ENCODE results near the gene RXRA. TPM values are rescaled to one million over a fixed set of nuclear protein-coding genes. Genes with fewer than 3 reads are reported as not detected.

RXRA gene
- total RNA-seq, 1 experiment from 2014 or later = 29.9 TPM

DNA sequence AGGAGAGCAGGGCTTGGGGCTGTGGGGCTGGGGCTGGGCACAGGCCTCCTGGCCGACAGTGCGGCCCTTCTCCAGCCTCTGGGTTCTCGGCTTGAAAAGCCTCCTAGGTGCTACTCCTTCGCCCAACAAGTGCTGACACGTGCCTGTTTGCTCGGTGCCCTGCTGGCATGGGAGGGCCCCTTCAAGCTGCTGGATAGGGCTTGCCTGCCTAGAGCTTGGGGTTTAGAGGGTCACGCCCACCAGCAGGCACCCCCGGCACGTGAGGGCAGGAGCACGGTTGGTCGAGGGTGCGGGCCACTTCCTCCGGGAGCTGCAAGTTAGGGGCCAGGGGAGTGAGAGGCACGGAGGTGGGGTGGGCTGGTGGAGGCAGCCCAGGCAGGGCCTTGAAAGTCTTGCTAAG, 106.2 kb downstream of the RXRA start:
- no CpG with 5 or more reads among the region's 14 CpGs for WGBS (ENCODE audit: extremely low coverage, insufficient read length, low lambda C conversion rate)
- H3K36me3 Mint-ChIP-seq (ENCODE audit: insufficient read depth in 1 of 3, low read depth in 3 of 3) = peaks cover 0 to 16% (median 10%) of the 10 kb centered on the region in 3 experiments; a peak in 4 of 7 replicates
- H3K4me2 ChIP-seq (ENCODE audit: insufficient read depth, insufficient read length, low read length) = no peak overlapping the region

More for the DNA sequence above, 106.2 kb downstream of the RXRA start:
- TF ChIP-seq, protein P1, sequence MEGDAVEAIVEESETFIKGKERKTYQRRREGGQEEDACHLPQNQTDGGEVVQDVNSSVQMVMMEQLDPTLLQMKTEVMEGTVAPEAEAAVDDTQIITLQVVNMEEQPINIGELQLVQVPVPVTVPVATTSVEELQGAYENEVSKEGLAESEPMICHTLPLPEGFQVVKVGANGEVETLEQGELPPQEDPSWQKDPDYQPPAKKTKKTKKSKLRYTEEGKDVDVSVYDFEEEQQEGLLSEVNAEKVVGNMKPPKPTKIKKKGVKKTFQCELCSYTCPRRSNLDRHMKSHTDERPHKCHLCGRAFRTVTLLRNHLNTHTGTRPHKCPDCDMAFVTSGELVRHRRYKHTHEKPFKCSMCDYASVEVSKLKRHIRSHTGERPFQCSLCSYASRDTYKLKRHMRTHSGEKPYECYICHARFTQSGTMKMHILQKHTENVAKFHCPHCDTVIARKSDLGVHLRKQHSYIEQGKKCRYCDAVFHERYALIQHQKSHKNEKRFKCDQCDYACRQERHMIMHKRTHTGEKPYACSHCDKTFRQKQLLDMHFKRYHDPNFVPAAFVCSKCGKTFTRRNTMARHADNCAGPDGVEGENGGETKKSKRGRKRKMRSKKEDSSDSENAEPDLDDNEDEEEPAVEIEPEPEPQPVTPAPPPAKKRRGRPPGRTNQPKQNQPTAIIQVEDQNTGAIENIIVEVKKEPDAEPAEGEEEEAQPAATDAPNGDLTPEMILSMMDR (conservative IDR thresholded peaks at IDR 0.05) = no peak
- Histone ChIP-seq H3K27me3 (ENCODE audit: insufficient read depth, low read length) (no peaks in the 10 kb centered on the region), H3K56ac (ENCODE audit: insufficient read length, low read depth, low read length) (no peak overlapping the region), H4K20me1 (ENCODE audit: control insufficient read depth, insufficient read depth, insufficient read length) (no peaks in the 10 kb centered on the region), H3K18ac (ENCODE audit: insufficient read length, low read depth, low read length) (no peak overlapping the region), H2BK120ac (ENCODE audit: low read depth, low read length, poor library complexity, severe bottlenecking) (no peak overlapping the region), H2BK20ac (ENCODE audit: low read depth, low read length, poor library complexity, severe bottlenecking) (no peak overlapping the region), H4K8ac (replicated peaks; ENCODE audit: insufficient read length, low read depth, low read length) (no peak overlapping the region), H4K91ac (ENCODE audit: insufficient read length, low read depth, low read length) (no peak overlapping the region), H2BK5ac (ENCODE audit: insufficient read length, low read length) (no peak overlapping the region), H3K4me1 (ENCODE audit: insufficient read depth, low read length) (no peaks in the 10 kb centered on the region), H3K23me2 (ENCODE audit: insufficient read length, low read depth, low read length, poor library complexity, severe bottlenecking) (no peaks in the 10 kb centered on the region), H4K5ac (ENCODE audit: insufficient read length, low read depth, low read length) (no peak overlapping the region), H2AFZ (ENCODE audit: low read length) (no peak overlapping the region), H2AK5ac (ENCODE audit: insufficient read length, low read length) (no peak overlapping the region), H2BK12ac (ENCODE audit: insufficient read length, low read depth, low read length) (no peak overlapping the region), H3K27ac (ENCODE audit: insufficient read length, low read depth, low read length) (no peak overlapping the region), H2BK15ac (ENCODE audit: low read depth, low read length) (no peak overlapping the region), H3K9me3 (ENCODE audit: control insufficient read depth, low read depth, low read length) (no peaks in the 10 kb centered on the region), H3T11ph (ENCODE audit: low read length) (no peak overlapping the region), H3K14ac (ENCODE audit: insufficient read depth, low read length) (no peak overlapping the region), H3K23ac (ENCODE audit: insufficient read length, low read depth, low read length) (no peak overlapping the region), H3K4ac (ENCODE audit: low read depth, low read length) (no peak overlapping the region), H3K79me1 (ENCODE audit: insufficient read depth, low read depth, low read length, poor library complexity, severe bottlenecking) (no peaks in the 10 kb centered on the region), H3K79me2 (ENCODE audit: insufficient read depth, low read length) (no peaks in the 10 kb centered on the region), H3K9ac (ENCODE audit: extremely low read depth, insufficient read length, low read length) (no peak overlapping the region)
- no peaks in the 10 kb centered on the region for H3K27me3 Mint-ChIP-seq (ENCODE audit: low read depth)
- no peak for DNase-seq
- H3K9me3 Mint-ChIP-seq = no peaks in the 10 kb centered on the region
- 0 out of 4 replicates have a peak, but pooled peaks cover 0 to 3% of the 10 kb centered on the region in 2 experiments for H3K4me1 Mint-ChIP-seq
- H3K4me3 Mint-ChIP-seq = no peak overlapping the region
- peak overlapping the region in 2 of 3 experiments; percentile 76 to 82; a peak in 2 of 7 replicates for H3K27ac Mint-ChIP-seq
